Stimulated activated CD8-positive, alpha-beta memory T cell treated with anti-CD3 and anti-CD28 coated beads, Interleukin-4, amount 100 ng/mL, for 48 hours (primary cell): ENCODE data around the gene EYS.
"Not testable (repeated sequence)": the region's sequence is repeated elsewhere in the genome, so short reads cannot be mapped to it uniquely, and the experiment has no call there.

Experiments used
- DNase-seq: peaks from one replicate; pipeline ENCODE4 v3.0.0-alpha.2; 2020

Gene EYS

GRCh38 chr6:63926950-63927927 is 1779.8 kb downstream of the EYS start:
- no peak for DNase-seq

- DNase-seq, result no peak
Measured at GRCh38 chr6:63926258-63926780, 1780.7 kb downstream of the EYS start.

GRCh38 chr6:63923139-63923739 is 1783.8 kb downstream of the EYS start:
- no peak for DNase-seq

GRCh38 chr6:63919556-63920110 is 1787.4 kb downstream of the EYS start:
- no peak for DNase-seq

GRCh38 chr6:63912887-63913286 is 1794.1 kb downstream of the EYS start:
- DNase-seq, result no peak

GRCh38 chr6:63910863-63911551 is 1796.0 kb downstream of the EYS start:
- no peak for DNase-seq

- DNase-seq, result no peak
Measured at GRCh38 chr6:63904650-63905248, 1802.3 kb downstream of the EYS start.

GRCh38 chr6:63899550-63899949 is 1807.5 kb downstream of the EYS start:
- no peak for DNase-seq

- no peak for DNase-seq
Measured at GRCh38 chr6:63897952-63898351, 1809.1 kb downstream of the EYS start.

- DNase-seq, result no peak
Measured at GRCh38 chr6:63897459-63897858, 1809.6 kb downstream of the EYS start.

GRCh38 chr6:63888416-63888815 is 1818.6 kb downstream of the EYS start:
- DNase-seq, result no peak

- not testable (repeated sequence) for DNase-seq
Measured at GRCh38 chr6:63887804-63888203, 1819.2 kb downstream of the EYS start.

- no peak for DNase-seq
Measured at GRCh38 chr6:63887002-63887751, 1819.8 kb downstream of the EYS start.

GRCh38 chr6:63886341-63886740 is 1820.7 kb downstream of the EYS start:
- DNase-seq, result no peak

GRCh38 chr6:63883597-63883996 is 1823.4 kb downstream of the EYS start:
- DNase-seq, result no peak

- DNase-seq, result no peak
Measured at GRCh38 chr6:63882208-63882607, 1824.8 kb downstream of the EYS start.

GRCh38 chr6:63881791-63882190 is 1825.2 kb downstream of the EYS start:
- no peak for DNase-seq

GRCh38 chr6:63872233-63872632 is 1834.8 kb downstream of the EYS start:
- no peak for DNase-seq

GRCh38 chr6:63868351-63868750 is 1838.7 kb downstream of the EYS start:
- DNase-seq, result no peak

GRCh38 chr6:63864671-63865318 is 1842.2 kb downstream of the EYS start:
- DNase-seq, result no peak

GRCh38 chr6:63864061-63864460 is 1843.0 kb downstream of the EYS start:
- no peak for DNase-seq
